GM18517 (cell line): ENCODE measurements around the gene PODXL.

ENCODE experiments used
- ATAC-seq: cut with Tn5 transposase; IDR thresholded peaks from one replicate; pipeline ENCODE4 v1.9.1; 2021; ENCODE audit warnings: mild to moderate bottlenecking, moderate library complexity; ENCODE audit not compliant: unreplicated experiment

The PODXL gene

GRCh38 chr7:131455001-131455400 lies 101.4 kb downstream of the PODXL start:
- no peak for ATAC-seq

DNA sequence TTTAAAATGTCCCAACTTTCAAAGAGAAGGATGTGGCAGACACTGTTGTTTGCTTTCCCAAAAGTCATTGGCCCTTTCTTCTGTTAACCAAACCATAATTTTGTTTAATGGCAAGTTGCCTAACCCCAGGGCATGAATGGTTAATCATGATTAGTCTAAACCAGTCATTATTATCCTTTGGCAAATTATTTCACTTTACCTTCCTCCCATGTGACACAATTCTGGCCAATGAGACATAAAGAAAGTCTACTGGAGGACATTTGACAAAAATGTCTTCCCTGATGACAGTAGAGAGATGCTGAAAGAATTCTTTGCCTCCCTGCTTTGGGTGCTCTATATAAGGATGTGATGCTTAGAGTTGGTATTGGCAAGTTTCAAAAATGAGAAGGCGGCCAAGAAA lies 101.9 kb downstream of the PODXL start:
- no peak for ATAC-seq
